GM19043 (cell line): ENCODE results near the gene TADA2B.

Experiments used
- ATAC-seq: cut with Tn5 transposase; IDR thresholded peaks from one replicate; pipeline ENCODE4 v1.9.1; 2021; ENCODE audit warnings: low read depth; ENCODE audit not compliant: unreplicated experiment

The TADA2B gene

DNA sequence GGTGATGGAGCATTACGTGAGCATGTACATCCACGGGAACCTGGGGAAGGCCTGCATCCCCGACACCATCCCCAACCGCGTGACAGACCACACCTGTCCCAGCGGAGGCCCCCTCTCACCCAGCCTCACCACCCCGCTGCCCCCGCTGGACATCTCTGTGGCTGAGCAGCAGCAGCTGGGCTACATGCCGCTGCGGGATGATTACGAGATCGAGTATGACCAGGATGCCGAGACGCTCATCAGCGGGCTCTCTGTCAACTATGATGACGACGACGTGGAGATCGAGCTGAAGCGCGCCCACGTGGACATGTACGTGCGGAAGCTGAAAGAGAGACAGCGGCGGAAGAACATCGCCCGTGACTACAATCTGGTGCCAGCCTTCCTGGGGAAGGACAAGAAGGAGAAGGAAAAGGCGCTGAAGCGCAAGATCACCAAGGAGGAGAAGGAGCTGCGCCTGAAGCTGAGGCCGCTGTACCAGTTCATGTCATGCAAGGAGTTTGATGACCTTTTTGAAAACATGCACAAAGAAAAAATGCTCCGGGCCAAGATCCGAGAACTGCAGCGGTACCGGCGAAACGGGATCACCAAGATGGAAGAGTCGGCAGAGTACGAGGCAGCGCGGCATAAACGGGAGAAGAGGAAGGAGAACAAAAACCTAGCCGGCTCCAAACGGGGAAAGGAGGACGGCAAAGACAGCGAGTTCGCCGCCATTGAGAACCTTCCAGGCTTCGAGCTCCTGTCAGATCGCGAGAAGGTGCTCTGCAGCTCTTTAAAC, 11.1 kb downstream of the TADA2B start:
- no peak for ATAC-seq

DNA sequence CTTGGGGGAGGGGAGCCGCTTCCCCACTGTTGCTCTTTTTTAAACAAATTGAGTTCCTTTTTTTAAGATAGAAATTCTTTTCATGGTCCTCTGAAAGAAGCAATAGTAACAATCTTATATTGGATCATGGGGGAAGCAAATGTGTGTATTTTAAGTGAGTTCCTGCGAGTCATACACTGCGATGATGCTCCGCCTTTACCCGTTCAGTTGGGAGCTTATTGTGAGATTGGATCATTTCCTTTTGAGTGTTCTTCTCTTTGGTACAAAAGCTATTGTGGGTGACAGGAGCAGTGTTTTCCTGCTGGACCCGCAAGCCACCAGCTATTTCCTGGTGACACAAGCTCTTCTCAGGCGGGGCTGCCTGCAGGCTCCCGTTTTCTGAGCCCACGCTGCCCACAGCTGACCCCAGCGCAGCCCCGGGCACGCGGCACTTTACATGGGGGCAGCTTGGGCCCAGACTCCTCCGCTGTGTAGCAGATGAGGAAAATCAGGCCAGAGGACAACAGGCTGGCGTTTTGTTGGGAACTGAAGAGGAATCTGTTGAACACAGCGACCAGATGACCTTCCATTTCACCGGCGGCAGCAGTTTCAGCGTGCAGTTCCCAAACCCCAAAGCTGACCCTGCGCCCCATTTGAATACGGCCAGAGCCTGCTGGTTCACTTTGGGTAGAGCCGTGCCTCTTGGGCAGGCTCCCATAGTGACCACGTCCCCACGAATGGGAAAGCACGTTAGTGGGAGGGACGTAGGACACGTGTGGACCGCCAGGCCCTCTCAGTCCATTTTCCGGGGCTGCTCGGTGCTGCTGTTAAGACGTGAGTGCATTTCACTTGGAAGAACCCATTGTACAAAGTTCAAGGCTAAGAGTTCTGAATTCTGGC, 12.2 kb downstream of the TADA2B start:
- no peak for ATAC-seq

DNA sequence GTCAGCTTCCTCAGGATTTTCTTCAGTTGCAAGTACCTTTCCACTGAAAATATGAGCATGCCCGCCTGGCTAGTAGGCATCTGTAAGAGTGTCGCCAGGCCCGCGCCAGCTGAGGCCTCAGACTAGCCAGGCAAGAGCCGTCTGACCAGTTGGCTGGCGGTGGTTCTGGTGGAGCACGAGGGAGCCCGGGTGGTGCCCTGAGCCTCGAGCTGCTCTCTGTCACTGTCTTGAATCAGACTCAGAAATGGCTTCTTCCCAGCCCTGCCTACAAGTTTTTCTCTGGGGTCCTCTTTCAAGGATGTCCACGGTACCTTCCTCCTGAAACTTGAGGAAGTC, 12.8 kb downstream of the TADA2B start:
- no peak for ATAC-seq

DNA sequence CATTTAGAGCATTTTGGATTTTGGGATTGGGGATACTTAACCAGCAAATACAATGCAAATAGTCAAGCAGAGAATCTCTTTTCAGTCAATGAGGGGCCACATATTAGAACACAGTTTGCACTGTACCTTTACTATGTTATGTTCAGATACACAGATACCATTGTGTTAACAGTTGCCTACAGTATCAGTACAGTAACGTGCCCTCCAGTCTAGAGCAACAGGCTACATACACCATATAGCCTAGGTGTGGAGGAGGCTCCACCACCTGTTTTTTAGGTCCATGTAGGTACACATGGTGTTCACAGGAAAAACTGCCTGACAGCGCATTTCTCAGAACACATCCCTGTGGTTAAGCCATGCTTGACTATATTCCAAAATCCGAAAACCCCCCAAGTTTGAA, 15.6 kb downstream of the TADA2B start:
- peak; percentile 27 for ATAC-seq

DNA sequence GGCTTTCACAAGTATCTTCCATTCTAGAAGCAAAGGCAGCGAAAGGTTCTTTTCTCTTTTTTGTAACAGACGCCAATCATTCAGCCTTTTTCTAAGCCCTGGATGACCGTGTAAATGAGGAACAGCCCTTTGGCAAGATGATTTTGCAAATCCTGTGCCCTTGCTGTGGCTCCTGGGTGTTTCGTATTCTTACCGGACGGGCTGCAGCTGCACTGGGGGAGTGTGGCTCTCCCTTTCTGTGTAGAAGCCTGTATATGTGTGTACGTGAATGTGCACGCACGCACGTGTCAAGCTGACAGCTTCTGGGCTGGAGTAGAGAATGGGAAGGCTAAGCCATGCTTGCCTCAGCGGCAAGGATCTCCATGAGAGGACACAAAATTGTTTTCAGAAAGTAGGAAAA, 16.5 kb downstream of the TADA2B start:
- ATAC-seq: no peak

DNA sequence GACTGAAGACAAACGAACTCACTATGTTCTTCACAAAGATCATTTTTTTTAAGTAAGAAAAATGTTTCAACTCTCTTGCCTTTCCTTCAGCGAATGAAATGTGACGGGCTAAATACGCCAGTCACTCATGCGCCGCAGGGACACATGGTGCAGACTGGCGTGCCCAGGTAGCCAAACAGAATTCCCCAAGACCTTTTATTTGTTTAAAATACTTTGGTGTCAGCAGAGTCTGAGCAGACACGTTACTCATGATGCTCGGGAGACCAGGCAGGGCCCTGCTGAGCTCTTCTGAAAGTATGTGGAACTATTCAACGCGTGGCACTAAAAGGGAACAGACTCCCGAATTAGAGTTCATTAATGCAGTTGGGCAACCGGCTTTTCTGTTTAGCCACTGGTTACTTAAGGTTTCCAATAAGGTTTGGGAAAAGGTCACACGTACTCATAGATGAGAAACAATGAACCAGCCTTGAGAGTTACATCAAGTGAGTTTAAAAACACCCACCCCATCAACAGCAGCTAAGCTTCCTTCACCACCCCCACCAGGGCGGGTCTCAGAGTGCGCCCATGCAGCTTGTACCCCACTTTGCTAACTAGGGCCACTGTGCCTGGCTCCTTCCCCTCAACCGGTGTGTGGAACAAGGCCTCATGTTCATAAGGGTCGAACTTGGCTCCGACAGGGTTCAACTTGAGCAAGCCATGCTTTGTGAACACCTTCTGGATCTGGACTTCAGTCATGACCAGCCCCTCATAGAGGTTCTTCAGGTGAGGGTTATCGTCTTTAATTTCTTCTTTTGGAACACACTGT, 17.4 kb downstream of the TADA2B start:
- ATAC-seq: no peak

DNA sequence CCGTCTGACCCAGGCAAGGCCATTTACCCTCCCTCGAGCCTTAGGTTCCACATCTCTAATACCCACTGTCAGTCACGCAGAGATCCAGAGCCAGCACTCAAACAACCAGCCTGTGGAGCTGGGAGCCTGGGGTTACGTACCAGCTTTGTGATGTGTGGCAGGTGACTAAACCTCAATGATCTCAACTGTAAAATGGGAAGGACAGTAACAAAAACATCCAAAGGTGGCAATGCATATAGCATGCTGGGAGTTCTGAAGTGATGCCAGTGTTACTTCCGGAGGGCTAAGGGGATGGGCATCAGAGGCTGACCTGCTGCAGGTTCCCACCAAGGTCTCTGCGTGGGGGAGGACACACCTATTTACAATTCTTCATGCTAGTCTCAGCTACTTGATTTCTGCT, 18.6 kb downstream of the TADA2B start:
- no peak for ATAC-seq

DNA sequence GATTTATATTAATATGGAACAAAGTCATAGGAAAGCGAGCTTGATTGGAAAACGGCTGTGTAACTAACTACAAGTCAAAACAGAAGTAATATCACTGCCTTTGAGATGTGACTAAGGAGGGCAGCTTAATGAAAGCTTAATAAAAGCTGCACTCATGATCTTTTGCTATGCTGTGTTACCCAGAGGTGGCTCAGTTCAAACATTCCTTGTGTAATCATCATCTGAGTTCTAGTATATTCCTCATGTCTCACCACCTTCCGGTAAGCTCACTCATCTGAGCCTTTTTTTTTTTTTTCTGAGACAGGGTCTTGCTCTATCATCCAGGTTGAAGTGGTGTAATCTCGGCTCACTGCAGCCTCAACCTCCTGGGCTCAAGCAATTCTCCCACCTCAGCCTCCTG, 19.6 kb downstream of the TADA2B start:
- ATAC-seq: no peak

DNA sequence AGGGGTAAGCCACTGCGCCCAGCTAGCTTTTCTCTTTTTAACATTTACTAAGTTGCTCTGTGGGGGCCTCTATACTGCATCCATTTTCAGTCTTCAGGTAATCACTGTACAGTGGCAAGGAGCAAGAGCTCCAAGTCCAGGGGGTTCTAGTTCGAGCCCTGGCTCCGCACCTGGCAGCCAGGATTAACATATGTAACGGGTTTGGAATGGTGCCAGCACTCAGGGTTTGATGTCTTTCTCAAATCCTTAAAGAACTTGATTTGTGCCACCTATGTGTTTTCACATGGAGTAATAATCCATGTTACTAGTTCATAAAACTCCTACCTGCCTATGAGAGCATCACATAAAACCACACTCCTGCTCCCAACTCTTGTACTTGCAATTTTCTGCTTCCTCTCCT, 20.2 kb downstream of the TADA2B start:
- ATAC-seq: no peak

DNA sequence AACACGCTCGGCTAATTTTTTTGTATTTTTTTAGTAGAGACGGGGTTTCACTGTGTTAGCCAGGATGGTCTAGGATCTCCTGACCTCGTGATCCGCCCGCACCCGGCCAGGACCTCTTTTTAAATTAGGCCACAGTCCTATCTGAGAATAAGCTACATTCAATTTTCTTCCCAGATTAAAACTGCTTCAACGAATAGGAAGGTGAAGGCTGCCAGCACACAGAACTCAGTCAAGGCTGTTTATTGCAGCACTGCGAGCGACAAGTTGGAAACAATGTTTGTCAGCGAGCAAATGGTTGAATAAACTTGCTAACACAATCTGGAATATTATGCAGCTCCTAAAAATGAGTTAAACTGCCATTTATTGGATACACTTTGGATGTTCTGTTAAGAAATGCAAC, 22.8 kb downstream of the TADA2B start:
- ATAC-seq: no peak

DNA sequence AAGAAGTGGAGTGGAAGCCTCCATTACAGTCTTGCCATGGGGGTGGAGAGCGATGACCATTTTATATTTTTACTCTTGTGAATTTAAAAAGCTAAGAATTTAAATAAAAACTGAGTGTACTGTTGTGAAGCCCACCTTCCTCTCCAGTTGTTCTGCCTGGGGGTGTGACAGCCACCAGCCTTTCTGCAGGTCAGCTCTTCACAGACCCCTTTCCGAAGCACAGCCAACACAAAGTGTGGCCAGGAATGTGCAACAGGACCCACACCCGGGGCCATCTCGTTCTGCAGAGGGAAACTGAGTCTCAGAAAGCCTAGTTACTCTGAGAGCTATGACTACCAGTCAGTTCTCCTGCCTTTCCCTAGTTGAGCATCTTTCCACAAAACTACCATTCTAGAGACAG, 23.3 kb downstream of the TADA2B start:
- no peak for ATAC-seq

DNA sequence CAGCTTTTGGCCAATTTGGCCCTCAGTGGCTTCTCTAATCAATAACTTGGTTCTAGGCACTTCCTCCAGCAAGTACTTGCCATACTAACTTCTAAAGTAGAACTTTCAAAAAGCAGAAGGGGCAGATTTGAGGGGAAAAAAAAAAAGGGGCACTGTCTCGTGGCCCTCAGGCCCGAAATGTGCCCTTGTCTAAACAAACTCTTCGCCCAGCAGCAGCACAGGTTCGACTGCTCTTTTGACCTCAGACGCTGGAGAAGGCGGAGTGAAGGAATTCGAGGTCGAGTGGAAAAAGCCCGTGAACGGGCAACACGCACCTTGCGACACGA, 23.9 kb downstream of the TADA2B start:
- no peak for ATAC-seq

DNA sequence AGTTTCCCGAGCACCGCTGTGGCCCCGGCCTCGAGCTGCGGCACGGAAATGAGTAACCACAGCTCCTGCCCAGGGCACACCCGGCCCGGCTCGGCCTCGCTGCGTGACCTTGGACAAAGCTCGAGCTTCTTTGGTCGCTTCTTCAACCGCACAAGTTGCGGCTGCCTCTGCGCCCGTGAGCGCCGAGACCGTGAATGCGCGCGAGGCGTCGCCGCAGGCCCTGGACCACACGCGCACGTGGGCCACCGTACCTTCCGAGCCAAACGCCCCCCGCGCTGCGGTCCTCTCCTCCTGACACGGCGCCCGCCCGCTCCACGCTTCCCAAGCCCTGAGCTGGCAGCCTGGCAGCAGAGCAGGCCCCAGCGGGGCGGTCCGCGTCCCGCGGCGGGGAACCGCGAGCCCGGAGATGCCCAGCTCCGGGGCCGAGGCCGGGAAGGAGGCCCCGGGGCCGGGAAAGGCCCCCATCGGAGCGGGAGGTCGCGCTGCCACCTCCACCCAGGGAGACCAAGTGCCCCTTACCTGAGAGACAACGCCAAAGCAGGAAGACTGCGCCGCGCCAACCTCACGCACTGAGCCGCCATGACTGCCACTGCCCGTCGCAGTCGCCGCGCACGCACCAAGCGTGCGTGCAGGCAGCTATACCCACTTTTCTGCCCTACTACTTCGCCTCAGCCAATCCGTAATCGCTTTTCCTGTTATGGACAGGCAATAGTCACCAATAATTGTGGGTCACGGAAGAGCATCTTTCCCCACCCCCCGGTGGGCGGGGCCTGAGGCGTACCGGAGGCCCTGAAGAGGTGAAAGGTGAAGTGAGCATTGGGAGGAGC, 24.5 kb downstream of the TADA2B start, which contains the start of gene GRPEL1:
TSS of gene GRPEL1 (minus strand) at position 613 of the 827 bp plus-strand sequence. CDS start at position 581, 32 bp downstream.
- ATAC-seq: peak; percentile 87

DNA sequence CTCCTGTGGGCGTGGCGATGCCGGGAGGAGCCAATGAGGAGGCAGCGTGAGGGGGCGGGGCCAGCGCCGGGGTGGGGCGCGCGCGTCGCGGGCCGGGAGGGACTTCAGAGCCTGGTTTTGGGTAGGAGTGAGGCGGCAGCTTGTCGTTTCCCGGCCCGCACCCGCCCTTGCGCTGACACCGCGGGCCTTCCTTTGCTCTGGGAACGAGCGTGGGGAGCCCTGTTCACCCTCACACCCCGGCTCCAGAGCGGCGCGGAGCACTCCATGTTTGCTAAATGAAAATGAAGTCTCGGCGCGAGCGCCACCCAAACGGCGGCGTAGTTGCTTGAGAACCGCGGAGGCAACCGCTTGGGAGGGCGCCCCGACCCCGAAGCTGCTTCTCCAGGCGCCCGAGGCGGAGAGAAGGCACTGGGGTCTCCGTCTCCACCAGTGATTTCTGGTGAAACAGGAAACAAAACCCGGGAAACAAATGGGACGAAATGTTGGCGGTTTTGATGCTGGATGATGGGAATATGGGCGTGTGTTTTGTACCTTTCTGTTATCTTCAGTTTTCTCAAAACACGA, 25.2 kb downstream of the TADA2B start:
- peak; percentile 18 for ATAC-seq

DNA sequence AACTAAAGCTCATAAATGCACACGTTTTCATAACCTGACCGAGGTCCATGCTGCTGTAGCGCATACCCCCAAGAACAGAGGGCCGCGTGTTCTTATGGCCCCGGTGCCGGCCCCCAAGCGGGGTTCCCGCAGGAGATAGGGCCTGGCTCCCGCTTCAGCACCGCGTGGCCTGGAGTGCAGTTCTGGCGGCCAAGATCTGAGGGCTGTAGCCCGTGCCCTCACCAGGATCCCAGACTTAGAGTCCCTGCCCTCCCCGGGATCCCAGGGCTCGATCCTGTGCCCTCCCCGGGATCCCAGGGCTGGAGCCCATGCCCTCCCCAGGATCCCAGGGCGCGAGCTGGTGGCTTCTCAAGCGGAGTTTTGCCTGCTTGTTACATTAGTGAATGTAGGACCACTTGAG, 25.7 kb downstream of the TADA2B start:
- no peak for ATAC-seq

DNA sequence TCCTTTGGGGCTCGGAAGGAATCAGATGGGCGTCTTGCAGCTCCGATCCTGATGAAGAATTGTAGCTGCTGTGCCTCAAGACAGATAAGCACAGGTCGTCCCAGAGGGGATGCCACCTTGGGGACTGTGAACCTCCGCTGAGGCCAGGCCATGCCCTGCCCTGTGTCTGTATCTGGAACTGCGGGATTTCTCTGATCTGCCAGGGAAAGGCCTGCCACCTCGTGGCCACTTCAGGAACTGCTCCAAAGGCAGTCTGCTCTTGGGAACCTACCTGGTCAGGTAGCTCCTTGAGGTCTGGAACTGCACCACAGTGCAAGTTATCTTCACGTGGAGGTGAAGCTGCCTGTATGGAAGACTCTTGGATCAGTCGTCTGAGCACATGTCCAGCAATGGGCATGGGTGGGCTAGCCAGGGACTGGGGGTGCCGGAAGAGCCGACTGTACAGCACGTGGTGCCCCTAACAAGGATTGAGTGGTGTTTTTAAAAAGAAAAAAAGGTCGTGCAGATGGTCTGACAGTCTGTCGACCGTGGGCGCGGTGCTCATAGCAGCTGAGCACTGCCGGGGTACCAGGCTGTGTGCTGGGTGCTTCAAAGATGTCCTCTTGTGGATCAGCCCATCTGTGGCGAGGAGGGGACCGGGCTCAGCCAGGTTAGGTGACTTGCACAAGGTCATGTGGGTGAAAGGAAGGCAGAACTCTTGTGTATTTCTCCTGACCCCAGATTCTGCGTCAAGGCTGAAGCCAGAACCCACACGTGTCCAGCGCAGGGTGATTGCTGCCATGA, 27.7 kb downstream of the TADA2B start:
- no peak for ATAC-seq

DNA sequence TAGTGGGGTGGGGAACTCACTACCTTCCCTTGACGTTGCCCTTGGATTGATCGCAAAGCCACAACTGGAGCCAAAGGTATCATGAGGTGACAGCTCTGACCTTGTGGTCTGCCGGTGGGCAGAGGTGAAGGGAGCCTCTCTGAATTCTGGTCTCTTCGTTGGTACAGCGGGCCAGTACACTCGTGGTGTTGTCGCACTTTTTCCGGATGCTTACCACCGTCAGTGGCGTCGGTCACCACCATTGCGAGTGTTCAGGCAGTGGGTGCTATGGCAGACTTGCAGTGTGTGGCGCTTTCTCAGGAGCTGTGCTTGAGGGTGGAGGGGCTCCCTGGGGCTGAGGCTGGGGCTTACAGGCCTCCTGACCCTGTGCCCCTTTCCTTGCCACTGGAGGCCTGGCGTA, 29.9 kb downstream of the TADA2B start:
- ATAC-seq: no peak

DNA sequence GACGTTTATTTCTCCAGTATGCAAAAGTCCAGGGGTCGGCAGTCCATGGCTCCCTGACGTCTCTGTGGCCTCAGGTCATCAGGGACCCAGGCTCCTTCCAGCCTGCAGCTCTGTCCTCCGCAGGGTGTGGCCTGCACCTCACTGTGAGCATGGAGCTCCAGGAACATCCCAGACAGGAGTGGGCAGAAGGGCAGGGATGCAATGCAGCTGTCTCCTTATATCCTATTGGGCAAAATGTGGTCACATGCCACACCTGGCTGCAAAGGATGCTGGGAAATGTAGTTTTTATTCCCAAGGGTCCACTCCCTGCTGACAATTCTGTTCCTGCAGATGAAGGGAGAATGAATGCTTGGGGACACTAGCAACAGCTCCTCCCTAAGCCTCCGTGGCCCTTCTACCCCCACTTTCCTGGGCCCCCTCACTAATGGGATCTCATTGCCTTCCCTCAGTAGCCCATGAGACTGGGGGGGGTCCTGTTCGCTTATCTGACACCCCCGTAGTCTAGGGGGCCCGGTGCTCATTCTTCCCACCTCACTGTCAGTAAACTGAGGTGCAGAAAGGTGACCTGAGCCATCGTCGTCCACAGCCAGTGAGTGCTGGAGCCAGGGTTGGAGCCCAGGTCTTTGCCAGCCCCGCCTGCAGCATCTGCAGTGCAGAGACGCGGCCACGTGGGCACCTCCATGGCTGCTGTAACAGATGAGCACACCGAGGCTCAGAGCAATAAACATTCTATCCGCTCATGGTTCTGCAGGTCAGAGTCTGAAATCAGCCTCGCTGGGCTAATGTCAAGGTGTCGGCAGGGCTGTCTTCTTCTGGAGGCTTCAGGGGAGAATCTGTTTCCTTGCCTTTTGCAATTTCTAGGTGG, 30.6 kb downstream of the TADA2B start:
- no peak for ATAC-seq
